ENCODE data around the gene TECR.

DNA sequence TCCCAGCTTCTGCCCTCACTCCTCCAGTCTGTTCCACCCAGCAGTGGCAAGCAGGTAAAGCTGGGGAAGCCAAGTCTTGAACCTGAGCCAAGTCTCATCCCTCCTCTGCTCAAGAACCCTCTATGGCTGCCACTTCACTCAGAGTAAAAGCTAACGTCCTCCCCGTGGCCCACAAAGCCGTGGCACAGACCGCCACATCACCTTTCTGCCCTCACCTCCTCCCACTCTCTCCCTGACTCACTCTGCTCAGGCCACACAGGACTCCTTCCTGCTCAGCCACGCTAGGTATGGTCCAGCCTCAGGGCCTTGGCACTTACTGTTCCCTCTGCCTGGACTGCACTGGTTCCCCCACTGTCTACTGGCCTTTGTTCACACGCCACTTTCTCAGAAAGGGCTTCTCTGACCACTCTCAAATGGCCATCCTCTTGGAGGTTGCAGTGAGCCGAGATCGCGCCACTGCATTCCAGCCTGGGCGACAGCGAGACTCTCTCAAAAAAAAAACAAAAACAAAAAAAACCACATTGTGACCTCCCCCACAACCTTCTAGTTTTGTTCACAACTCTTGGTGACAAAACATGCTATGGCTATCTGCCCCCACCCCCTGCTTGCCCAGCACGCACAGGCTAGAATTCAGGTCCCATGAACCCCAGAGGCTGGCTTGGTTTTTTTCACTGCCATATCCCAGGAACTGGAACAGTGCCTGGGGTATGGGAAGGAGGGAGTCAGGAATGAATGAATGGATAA, 26.7 kb downstream of the TECR start:
- TF ChIP-seq TAF1 (IDR thresholded peaks at IDR 0.05; ENCODE audit: low read depth) (no peak), EP300 (conservative IDR thresholded peaks at IDR 0.05; ENCODE audit: poor library complexity, severe bottlenecking) (no peak), RAD21 (conservative IDR thresholded peaks at IDR 0.05) (no peak)
- TF ChIP-seq, protein P1, sequence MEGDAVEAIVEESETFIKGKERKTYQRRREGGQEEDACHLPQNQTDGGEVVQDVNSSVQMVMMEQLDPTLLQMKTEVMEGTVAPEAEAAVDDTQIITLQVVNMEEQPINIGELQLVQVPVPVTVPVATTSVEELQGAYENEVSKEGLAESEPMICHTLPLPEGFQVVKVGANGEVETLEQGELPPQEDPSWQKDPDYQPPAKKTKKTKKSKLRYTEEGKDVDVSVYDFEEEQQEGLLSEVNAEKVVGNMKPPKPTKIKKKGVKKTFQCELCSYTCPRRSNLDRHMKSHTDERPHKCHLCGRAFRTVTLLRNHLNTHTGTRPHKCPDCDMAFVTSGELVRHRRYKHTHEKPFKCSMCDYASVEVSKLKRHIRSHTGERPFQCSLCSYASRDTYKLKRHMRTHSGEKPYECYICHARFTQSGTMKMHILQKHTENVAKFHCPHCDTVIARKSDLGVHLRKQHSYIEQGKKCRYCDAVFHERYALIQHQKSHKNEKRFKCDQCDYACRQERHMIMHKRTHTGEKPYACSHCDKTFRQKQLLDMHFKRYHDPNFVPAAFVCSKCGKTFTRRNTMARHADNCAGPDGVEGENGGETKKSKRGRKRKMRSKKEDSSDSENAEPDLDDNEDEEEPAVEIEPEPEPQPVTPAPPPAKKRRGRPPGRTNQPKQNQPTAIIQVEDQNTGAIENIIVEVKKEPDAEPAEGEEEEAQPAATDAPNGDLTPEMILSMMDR (IDR thresholded peaks at IDR 0.05; ENCODE audit: poor library complexity, severe bottlenecking), result no peak
